HG03196 (cell line): ENCODE measurements around the gene ARSA.
"Not testable (repeated sequence)": the region's sequence is repeated elsewhere in the genome, so short reads cannot be mapped to it uniquely, and the experiment has no call there.

Source experiments
- ATAC-seq: cut with Tn5 transposase; IDR thresholded peaks from one replicate; pipeline ENCODE4 v1.9.1; 2021; ENCODE audit not compliant: unreplicated experiment

ARSA gene

DNA sequence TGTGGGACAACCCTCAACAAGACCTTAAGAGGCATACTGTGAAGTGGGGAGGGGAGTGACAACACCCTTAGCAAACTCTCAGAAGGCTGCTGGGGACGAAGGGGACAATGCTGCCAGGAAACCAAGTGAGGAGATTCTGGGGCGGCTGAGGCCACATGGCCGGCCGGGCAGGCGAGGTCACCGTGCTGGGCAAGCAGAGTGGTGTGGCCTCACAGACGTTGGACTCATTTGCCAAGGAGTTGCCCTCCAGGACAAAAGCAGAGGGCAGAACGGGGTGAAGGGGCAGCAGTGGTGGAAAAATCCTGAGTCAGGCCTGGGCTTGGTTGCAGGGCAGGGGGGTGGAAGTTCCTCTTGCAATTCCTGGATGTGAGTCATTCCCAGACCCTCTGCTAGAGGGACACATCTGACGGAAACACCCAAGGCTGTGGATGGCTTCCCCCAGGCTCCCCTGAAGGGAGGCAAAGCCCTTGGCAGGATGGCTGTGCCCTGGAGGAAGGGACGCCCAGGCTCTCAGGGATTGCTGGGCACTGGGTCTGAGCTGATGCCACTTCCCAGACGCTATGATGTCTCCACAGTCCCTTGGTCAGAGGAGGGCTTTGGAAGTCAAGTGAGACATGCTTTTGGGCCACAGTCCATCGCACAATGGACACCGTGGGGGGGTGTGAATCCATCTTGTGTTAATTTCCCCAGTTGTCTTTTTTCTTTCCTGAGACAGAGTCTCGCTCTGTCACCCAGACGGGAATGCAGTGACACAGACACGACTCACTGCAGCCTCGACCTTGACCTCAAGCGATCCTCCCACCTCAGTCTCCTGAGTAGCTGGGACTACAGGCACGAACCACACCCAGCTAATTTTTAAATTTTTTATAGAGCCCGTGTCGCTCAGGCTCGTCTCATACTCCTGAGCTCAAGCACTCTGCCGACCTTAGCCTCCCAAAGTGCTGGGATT, 28.4 kb upstream of the ARSA start:
- ATAC-seq, result no peak

- not testable (repeated sequence) for ATAC-seq
Observed at GRCh38 chr22:50654664-50655063, 26.7 kb upstream of the ARSA start.

GRCh38 chr22:50653256-50653655, 25.3 kb upstream of the ARSA start:
- no peak for ATAC-seq

GRCh38 chr22:50643821-50644101, 15.8 kb upstream of the ARSA start:
- not testable (repeated sequence) for ATAC-seq

DNA sequence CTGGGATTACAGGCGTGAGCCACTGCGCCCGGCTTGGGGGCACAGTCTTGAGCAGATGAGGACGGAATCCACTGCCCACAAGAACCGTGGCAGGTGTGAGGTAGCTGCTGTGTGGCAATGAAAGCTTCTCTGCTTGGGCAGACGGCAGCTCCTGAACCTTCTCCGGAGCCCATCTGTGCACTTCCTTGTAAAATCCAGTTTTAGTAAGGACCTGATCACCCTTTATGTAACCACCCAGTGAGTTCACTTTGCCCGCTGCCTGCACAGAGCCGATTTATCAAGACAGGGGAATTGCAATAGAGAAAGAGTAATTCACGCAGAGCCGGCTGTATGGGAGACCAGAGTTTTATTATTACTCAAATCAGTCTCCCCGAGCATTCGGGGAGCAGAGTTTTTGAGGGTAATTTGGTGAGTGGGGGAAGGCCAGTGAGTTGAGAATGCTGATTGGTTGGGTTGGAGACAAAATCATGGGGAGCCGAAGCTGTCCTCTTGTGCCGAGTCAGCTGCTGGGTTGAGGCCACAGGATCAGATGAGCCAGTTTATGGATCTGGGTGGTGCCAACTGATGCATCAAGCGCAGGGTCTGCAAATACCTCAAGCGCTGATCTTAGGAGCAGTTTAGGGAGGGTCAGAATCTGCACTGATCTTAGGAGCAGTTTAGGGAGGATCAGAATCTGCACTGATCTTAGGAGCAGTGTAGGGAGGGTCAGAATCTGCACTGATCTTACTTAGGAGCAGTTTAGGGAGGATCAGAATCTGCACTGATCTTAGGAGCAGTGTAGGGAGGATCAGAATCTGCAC, 15.3 kb upstream of the ARSA start:
- ATAC-seq, result not testable (repeated sequence)

GRCh38 chr22:50641696-50642607, 14.0 kb upstream of the ARSA start:
- ATAC-seq, result no peak

GRCh38 chr22:50640857-50641647, 13.1 kb upstream of the ARSA start:
- no peak for ATAC-seq

GRCh38 chr22:50640296-50640695, 12.3 kb upstream of the ARSA start:
- ATAC-seq, result not testable (repeated sequence)

DNA sequence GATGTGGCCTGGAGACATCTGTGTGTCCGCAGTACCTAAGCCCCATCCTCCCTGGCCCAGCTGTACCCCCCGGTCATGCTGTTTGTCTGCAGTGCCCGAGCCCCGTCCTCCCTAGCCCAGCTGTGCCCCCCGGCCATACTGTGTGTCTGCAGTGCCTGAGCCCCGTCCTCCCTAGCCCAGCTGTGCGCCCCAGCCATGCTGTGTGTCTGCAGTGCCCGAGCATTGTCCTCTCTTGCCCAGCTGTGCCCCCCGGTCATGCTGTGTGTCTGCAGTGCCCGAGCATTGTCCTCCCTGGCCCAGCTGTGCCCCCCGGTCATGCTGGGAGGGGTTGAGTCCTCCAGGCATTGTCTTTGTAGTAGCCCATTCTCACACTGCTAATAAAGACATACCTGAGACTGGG, 7.6 kb upstream of the ARSA start:
- no peak for ATAC-seq

DNA sequence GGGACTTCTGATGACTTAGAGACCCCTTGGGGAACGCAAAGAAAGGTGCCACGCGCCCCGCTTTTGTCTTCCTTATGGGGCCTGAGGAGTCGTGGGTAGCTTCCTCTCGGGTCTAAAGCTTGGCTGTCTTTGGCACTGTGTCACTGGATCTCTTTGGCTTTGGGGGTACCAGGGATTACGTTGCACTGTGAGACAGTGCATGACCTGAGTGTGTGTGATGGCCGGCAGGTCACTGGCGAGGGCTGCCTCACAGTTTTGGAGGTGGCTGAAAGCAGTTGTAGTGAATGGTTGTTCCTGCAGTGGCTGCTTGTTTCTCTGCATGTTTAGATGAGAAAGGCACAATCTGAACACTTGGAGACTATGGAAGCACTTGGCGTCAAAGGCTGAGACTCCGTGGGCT, 5.8 kb upstream of the ARSA start:
- no peak for ATAC-seq

DNA sequence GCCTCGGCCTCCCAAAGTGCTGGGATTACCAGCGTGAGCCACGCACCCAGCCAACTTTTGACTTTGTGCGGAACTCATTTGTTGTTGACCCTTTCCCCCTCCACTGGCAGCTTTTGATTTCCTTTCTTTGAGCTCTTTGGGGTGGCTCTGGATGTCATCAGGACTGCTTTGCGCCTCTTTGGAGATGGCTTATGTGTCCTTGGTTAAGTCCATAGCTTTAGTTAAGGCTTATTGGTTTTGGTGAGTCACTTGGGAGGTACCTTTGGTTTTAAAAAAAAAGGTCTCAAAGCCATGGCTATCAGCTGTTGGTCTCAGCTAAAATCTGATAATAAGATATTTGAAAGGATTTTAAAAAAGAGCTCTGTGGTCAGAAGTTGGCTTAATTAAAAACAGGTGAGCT, 5.1 kb upstream of the ARSA start:
- ATAC-seq, result no peak

GRCh38 chr22:50630376-50630775, 2.4 kb upstream of the ARSA start:
- no peak for ATAC-seq

GRCh38 chr22:50628543-50629134, 687 bp upstream of the ARSA start:
- ATAC-seq, result no peak

DNA sequence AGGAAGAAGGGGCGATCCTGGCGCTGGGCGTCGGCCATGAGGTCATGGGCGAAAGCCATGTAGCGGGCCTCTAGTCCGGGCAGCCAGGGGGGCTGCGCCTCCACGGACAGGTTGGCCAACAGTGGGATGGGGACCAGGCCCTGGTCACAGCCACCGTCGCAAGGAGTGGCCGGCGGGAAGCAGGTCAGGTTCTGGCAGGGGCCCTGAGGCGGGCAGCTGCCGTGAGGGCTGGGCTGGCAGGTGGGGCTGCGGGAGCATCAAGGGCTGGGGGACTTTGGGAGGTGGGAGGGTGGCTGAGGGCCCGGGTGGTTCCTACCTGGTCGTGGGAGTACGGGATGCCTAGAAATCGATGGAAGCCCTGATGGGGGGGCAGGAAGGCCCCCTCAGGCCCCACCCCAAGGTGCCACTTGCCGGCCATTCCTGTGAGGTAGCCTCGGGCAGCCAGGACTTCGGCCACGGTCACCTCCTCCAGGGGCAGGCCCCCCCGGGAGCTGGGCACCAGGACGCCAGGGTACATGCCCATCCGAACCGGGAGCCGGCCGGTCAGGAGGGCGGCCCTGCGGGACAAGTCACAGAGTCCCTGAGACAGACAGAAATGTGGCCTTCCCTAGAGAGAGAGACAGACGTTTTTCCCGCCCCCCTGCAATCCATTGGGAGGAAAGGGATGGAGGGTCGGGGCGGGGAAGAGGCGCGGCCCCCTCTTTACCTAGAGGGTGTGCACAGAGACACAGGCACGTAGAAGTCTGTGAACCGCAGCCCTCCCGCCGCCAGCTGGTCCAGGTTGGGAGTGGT, 906 bp downstream of the ARSA start:
- ATAC-seq, result no peak

- no peak for ATAC-seq
Observed at GRCh38 chr22:50626314-50626849, 1.6 kb downstream of the ARSA start.

DNA sequence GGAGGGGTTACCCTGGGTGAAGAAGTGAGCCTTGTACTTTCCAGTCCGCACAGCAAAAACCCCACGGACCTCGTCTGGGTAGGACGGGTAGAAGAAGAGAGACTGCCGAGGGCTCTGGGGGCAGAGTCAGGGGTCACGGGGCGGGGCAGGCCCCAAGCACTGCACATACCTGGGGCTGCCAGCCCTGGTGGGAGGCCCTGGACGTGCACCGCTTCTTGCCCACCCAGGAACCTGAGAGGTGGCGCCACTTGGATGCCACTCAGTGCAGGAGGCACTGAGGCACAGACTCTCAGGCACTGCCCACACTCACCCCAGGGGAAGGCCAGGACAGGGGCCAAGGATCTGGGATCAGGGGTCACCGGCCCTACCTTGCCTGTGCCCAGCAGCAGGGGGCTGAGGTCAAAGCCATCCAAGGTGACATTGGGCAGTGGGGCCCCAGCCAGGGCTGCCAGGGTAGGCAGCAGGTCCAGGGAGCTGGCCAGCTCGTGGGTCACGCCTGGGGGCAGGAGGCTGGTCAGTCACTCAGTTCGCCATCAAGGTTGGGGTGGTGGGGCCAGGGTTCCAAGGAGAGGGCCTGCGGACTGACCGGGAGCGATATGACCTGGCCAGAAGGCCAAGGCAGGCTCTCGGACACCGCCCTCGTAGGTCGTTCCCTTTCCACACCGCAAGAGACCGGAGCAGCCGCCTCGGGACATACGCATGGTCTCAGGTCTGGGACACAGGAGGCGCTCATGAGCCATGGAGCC, 2.2 kb downstream of the ARSA start:
- no peak for ATAC-seq

- no peak for ATAC-seq
Observed at GRCh38 chr22:50625131-50625567, 2.8 kb downstream of the ARSA start.
